NCI-H82 treated with DMSO at 0.1 percent for 48 hours (cell line): Measurements from ENCODE around the gene CKB.

Source experiments
- DNase-seq: peaks from one replicate; lab custom pipeline; 2025; ENCODE audit not compliant: unreplicated experiment; lab: John Stamatoyannopoulos, UW

Gene CKB

GRCh38 chr14:103550451-103551337 lies 28.1 kb upstream of the CKB start:
- DNase-seq = no peak

GRCh38 chr14:103549361-103550311 lies 27.0 kb upstream of the CKB start:
- DNase-seq = no peak

DNA sequence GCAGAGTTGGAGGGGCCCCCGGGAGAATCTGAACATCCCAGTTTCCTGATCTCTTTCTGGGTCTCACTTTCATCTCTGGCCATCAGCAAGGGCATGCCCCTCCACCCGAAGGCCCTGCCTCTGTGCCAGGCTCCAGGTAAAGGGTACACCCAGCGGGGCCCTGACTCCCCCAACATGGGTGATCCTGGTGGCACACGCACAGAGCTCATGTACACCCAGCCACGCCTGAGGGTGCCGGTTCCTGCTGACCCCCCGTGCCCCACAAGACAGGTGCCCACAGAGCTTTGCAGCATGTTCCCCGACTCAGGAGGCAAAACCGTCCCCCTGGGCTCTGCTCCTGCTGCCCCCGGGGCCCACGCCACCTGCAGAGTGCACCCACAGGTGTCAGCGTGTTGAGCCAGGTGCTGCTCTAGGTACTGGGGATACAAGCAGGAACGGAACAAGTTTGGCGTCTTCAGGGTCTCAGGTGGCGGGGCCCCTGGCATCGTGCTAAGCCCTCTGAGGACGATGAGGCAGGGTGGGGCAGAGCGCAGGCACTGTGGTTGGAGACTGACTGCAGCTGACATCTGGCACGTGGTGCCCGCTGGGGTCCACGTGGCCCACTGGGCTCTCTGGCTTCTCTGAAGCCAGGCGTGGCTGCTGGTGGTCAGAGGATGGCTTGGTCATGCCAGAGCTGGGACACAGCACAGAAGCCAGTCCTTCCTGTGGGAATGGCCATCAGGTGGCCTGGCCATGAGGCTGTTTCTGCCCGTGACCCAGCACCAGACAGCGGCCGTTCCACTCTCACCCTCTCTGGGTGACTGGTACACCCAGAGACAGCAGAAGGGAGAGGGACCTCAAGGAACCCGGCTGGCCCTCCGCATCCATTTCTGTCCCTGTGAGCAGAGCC lies 26.1 kb upstream of the CKB start:
- DNase-seq = no peak

DNA sequence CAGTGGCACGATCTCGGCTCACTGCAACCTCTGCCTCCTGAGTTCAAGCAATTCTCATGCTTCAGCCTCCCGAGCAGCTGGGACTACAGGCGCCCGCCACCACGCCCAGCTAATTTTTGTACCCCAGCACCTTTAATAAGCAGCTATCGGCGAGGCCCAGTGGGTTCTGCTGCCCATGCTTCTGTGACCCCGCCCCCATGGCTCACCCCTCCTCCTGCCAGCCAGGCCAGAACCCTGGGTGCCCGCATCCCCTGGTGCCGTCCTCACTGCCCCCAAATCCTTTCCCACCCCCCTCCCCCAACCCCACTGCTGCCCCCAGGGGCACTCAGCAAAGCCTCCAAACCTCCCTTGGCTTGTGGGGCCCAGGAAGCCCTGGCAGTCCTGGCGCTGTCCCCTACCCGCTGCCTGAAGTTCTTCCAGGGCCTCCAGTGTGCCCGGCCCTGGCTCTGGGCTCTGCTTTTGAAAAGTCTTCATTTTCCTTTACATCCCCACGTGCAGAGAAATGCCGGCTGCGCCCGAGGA lies 25.4 kb upstream of the CKB start:
- DNase-seq = no peak

DNA sequence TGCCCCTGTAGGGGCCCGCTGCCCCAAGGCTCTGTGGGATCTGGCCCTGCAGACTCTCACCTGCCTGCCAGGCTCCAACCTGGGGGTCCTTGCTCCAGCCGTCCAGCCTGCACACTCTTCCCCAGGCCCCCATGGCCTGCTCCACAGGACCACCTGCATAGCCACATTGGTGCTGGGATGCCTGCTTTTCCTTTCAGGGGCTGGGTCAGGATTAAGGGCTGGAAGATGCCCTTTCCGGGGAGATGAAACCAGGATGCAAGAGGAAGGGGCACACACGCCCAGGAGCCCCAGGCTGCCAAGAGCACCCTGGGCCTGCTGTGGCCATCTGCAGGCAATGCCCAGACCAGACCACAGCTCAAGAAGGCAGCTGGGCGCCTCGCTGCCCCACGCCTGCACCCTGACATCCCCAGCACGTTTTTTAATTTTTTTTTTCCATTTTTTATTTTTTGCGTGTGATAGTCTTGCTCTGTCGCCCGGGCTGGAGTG lies 24.9 kb upstream of the CKB start:
- DNase-seq = no peak

DNA sequence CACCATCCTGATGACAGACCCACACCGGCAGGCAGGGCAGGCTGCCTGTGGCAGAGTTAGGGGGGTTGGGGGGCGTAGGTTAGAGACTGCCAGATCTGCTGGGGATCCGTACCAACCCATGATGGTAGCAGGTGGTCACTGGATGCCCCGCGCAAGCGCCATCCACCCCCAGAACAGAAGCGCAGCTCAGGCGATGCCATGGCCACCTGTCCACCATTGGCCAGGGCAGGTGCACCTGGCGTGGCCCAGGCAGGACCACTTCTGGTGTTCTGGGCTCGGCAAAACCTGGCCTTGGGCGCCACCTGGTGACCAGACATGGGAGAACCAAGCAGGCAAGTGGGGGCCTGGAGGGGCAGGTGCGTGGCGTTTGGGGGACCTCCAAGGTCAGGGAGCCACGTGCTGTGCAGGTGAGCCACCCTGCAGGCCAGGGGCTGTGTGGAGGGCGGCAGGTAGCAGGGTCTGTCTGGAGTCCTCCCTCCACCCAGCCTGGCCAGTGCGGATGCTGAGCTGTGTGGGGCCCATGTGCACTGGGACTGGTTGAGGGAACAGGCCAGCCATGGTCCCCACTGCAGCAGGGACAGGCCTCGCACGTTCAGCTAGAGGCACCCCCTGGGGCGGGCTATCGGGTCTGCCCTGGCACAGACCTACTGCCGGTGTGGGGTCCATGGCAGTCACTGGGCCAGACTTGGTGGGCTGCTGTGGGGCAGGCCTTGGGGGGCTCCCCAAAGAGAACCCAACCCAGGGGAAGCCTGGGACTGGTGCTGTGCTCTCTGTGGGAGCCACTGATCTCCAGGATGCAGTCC lies 24.2 kb upstream of the CKB start:
- DNase-seq = peak; percentile 11

GRCh38 chr14:103545915-103546651 lies 23.5 kb upstream of the CKB start:
- DNase-seq = no peak

GRCh38 chr14:103545219-103545914 lies 22.7 kb upstream of the CKB start:
- no peak for DNase-seq

- no peak for DNase-seq
Observed at GRCh38 chr14:103544388-103545218, 22.0 kb upstream of the CKB start.

DNA sequence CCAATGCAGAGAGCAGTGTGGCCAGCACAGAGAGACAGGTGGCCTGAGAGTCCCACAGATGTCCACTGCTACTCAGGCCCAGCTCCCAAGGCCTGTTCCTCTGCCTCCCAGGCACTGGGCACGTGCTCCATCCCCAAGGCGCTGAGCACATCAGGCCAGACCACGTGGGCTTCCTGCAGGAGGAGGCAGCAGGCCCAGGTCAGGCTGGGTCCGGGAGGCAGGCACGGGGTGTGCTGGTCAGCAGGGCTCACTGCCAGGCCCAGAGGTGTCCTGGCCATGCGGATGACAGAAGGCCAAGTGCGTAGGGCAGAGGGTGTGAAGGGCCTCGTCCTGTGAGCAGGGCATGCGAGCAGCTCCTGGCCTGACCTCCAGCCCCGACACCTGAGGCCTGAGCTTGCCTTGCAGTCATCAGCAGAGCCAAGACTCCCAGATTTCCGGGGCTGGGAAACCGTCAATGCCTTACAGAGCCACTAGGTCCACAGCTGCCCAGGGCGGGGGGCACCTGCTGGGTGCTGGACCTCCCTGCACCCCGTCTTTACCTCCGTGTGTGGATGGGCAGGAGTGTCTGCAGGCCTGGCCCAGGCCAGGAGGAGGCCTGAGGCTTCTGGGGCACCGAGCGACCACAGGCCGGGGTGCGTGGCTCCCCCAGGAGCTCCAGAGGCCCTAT lies 21.2 kb upstream of the CKB start:
- DNase-seq = no peak

DNA sequence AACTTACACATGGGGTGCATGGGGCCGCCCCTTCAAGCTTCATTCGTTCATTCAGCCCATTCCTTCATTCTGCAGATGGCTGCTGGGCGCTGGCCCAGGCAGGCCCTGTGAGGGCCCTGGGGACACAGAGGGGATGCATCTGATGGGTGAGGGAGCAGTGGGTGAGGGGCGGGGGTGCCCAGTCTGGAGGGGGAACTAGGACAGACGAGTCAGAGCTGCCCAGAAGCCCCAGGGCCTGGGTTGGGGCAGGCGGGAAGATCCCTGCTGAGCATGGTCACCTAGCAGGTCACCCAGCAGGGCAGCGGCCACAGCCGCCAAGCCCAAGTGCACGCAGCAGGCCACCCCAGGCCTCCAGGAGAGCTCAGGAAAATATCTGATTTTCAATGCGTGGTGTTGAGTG lies 20.5 kb upstream of the CKB start:
- DNase-seq = no peak

GRCh38 chr14:103542605-103543088 lies 20.0 kb upstream of the CKB start:
- DNase-seq = no peak

GRCh38 chr14:103541709-103542604 lies 19.3 kb upstream of the CKB start:
- no peak for DNase-seq

DNA sequence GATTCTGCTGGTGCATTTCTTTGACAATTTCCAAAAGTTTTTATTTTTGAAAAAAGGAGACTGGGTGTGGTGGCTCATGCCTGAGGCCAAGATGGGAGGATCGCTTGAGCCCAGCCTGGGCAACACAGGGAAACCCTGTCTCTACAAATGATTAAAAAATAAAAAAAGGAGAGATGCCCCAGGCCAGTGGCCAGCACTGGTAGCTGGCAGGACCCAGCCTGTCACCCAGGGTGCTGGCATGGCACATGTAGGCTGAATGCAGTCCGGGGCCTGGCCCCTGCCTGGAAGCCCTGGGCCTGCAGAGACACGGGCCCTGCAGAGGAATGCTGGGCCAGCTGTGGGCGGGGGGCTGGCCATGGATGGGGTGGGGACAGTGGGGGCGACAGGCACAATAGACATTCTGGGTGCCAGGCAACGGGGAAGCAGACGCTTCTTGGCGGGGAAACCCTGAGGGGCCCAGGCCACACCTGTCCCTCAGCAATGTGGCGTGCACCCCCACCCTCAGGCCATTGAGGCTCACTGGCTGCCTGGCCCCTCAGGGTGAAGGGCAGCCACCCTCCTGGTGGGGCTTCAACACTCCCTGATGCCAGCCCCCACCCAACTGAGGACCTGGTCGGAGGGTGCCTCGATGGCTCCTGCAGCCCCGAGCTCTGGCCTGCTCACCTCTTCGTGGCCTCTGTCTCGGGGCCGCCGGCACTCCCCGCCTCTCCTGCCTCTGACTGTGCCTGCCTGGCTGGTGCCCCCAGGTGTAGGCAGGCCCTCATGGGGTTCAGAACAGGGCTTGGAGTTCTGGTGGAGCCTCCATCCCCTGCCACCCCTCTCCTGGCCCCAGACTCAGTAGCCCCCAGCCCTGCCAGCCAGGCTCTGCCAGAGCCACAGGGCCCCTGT lies 18.4 kb upstream of the CKB start:
- DNase-seq = no peak
